ENCODE results near the gene MED20. TPM values are rescaled to one million over a fixed set of nuclear protein-coding genes. Genes with fewer than 3 reads are reported as not detected.
A peak's percentile ranks its signal among the peaks of the same experiment; 100 is the strongest.

MED20 gene, protein sequence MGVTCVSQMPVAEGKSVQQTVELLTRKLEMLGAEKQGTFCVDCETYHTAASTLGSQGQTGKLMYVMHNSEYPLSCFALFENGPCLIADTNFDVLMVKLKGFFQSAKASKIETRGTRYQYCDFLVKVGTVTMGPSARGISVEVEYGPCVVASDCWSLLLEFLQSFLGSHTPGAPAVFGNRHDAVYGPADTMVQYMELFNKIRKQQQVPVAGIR
- 28.8 and 30.3 TPM in 2 replicates for total RNA-seq (2013; cell fraction: nucleolus; rRNA removed)
- total RNA-seq (2014; rRNA removed) (13.4 and 14.4 TPM in 2 replicates), total RNA-seq (2014; rRNA removed; fragmentation: Illumina TruSeq; extraction: Trizol) (14.2 and 15.3 TPM in 2 replicates), total RNA-seq (2021) (16.6 and 17.2 TPM in 2 replicates), polyA plus RNA-seq (2011; rRNA removed) (24.8 TPM in 2 replicates), polyA plus RNA-seq (2014; fragmentation: Illumina TruSeq; extraction: Trizol) (17.7 and 19.2 TPM in 2 replicates), polyA plus RNA-seq (2014; fragmentation: Nextera tagmentation; extraction: Ambion mirVana) (10 to 100 TPM; 15.9 to 21.7 TPM), polyA plus RNA-seq (2014; rRNA removed) (11.1 and 15.1 TPM in 2 replicates), polyA plus RNA-seq (2016; fragmentation: Nextera tagmentation; extraction: Ambion mirVana) (10 to 100 TPM; 20.4 to 21.0 TPM), polyA minus RNA-seq (2011; rRNA and poly(A)+ RNA removed) (20.0 and 25.3 TPM in 2 replicates), Bru-seq, nascent RNA (percentile 61 among the genes with signal in this experiment), BruChase-seq, experiment 1, labeled RNA remaining after a 6-hour chase (percentile 58 among the genes with signal in this experiment), BruChase-seq, experiment 2, labeled RNA remaining after a 2-hour chase (percentile 62 among the genes with signal in this experiment)
- 7.0 TPM for polyA plus RNA-seq (2011; ENCODE audit: low read depth)
- 23.6 and 26.4 TPM in 2 replicates for polyA plus RNA-seq (2011; cell fraction: cytosol; rRNA removed)
- polyA plus RNA-seq (2011; cell fraction: nucleus; rRNA removed): 17.1 and 18.5 TPM in 2 replicates
- 7.3 and 9.4 TPM in 2 replicates for polyA plus RNA-seq (2012)
- 6.5 and 7.8 TPM in 2 replicates for polyA minus RNA-seq (2011; cell fraction: cytosol; rRNA and poly(A)+ RNA removed)
- polyA minus RNA-seq (2011; cell fraction: nucleus; rRNA and poly(A)+ RNA removed): 7.1 and 8.2 TPM in 2 replicates
- long read RNA-seq, experiment 1, transcript MED20-201 (4 exons, 2,438 nt): major isoform, 10 of 13 reads
- long read RNA-seq, experiment 1, partial matches to known transcripts: 0 of 13 reads
- long read RNA-seq, experiment 1, other reads (novel, unspliced or antisense): 1 of 13 reads
- long read RNA-seq, experiment 2, partial matches to known transcripts: 0 of 4 reads
- long read RNA-seq, experiment 2, other reads (novel, unspliced or antisense): 0 of 4 reads

- 1% methylated on average over 52 of the region's 55 CpGs for WGBS (ENCODE audit: insufficient coverage, insufficient replicate concordance, low lambda C conversion rate, missing lambda C conversion rate)
- no TSS peak for BruUV-seq (replicated peaks)
- no peaks in the 10 kb centered on the region for H3K27me3 ChIP-seq (replicated peaks in 1 of 2; ENCODE audit: control insufficient read depth in 2 of 2, insufficient read depth in 2 of 2, low read length in 1 of 2)
- ChIA-PET SMC1A (ENCODE audit: uncharacterized antibody, unreplicated experiment) (interaction anchor here (0.9 to 2.7 kb wide), 15 partner anchors 9 to 296 kb away, joined by 3 to 23 read pairs (median 5); partner anchors contain the start of genes MRPS10, TOMM6 and USP49), RAD21 (ENCODE audit: unreplicated experiment) (interaction anchor here (0.6 to 2.8 kb wide), 20 partner anchors 9 to 296 kb away, joined by 3 to 23 read pairs (median 5); partner anchors contain the start of genes TAF8, TOMM6 and USP49), POLR2A (interaction anchor here (0.9 to 2.5 kb wide), 12 partner anchors 10 to 297 kb away, joined by 3 to 9 read pairs (median 4); partner anchors contain the start of gene MRPS10), CTCF (interaction anchor here (0.5 to 8.3 kb wide), 43 partner anchors 8 to 643 kb away, joined by 3 to 137 read pairs (median 4); partner anchors contain the start of genes CCND3, MRPS10, TAF8 and TOMM6)
- intact Hi-C loops (cut with micrococcal nuclease; ENCODE audit: unreplicated experiment): loop anchor here (1.0 to 5.0 kb wide), 5 partner anchors 26 to 296 kb away; partner anchors contain the start of genes MRPS10, TOMM6 and USP49
- peak within 1 kb of the TSS; percentile 67 for H3K4me3 ChIP-seq
- H3K79me2 ChIP-seq (ENCODE audit: control insufficient read depth, insufficient read depth, low read length): peaks cover 49% of the 10 kb centered on the region
- H3K27ac ChIP-seq (ENCODE audit: control insufficient read depth, insufficient read depth): peak within 1 kb of the TSS; percentile 95
- H3K9ac ChIP-seq (ENCODE audit: control insufficient read depth, insufficient read depth, low read length): peak within 1 kb of the TSS; percentile 83
- peak; percentile 98 for FAIRE-seq
- ATAC-seq: peak; percentile 91
- in situ Hi-C loops (cut with MboI): no loop called here
- peaks cover 0 to 1% of the 10 kb centered on the region in 2 experiments; a peak in 1 of 4 replicates for H3K36me3 ChIP-seq (ENCODE audit: control insufficient read depth in 2 of 2, insufficient read depth in 2 of 2, low read length in 1 of 2)
- H4K20me1 ChIP-seq (ENCODE audit: control insufficient read depth, insufficient read depth): no peaks in the 10 kb centered on the region
- H3K4me1 ChIP-seq (ENCODE audit: control insufficient read depth, insufficient read depth, low read length): peaks cover 4% of the 10 kb centered on the region; the same call in 1 of the 2 replicates
- peak within 1 kb of the TSS; percentile 99 for H2AFZ ChIP-seq (ENCODE audit: control insufficient read depth, low read depth, low read length)
- no peaks in the 10 kb centered on the region for H3K9me3 ChIP-seq (replicated peaks; ENCODE audit: control insufficient read depth, insufficient read depth, low read length)
- peak; percentile 83 for DNase-seq (ENCODE audit: low read depth, low spot score)
- peak within 1 kb of the TSS; percentile 99 for H3K4me2 ChIP-seq (ENCODE audit: control insufficient read depth, insufficient read depth)
- TF ChIP-seq ATF7 (IDR thresholded peaks at IDR 0.05; ENCODE audit: low read depth): peak; percentile 98
- TF ChIP-seq, protein P1, sequence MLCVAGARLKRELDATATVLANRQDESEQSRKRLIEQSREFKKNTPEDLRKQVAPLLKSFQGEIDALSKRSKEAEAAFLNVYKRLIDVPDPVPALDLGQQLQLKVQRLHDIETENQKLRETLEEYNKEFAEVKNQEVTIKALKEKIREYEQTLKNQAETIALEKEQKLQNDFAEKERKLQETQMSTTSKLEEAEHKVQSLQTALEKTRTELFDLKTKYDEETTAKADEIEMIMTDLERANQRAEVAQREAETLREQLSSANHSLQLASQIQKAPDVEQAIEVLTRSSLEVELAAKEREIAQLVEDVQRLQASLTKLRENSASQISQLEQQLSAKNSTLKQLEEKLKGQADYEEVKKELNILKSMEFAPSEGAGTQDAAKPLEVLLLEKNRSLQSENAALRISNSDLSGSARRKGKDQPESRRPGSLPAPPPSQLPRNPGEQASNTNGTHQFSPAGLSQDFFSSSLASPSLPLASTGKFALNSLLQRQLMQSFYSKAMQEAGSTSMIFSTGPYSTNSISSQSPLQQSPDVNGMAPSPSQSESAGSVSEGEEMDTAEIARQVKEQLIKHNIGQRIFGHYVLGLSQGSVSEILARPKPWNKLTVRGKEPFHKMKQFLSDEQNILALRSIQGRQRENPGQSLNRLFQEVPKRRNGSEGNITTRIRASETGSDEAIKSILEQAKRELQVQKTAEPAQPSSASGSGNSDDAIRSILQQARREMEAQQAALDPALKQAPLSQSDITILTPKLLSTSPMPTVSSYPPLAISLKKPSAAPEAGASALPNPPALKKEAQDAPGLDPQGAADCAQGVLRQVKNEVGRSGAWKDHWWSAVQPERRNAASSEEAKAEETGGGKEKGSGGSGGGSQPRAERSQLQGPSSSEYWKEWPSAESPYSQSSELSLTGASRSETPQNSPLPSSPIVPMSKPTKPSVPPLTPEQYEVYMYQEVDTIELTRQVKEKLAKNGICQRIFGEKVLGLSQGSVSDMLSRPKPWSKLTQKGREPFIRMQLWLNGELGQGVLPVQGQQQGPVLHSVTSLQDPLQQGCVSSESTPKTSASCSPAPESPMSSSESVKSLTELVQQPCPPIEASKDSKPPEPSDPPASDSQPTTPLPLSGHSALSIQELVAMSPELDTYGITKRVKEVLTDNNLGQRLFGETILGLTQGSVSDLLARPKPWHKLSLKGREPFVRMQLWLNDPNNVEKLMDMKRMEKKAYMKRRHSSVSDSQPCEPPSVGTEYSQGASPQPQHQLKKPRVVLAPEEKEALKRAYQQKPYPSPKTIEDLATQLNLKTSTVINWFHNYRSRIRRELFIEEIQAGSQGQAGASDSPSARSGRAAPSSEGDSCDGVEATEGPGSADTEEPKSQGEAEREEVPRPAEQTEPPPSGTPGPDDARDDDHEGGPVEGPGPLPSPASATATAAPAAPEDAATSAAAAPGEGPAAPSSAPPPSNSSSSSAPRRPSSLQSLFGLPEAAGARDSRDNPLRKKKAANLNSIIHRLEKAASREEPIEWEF (IDR thresholded peaks at IDR 0.05; ENCODE audit: insufficient replicate concordance, low read depth, low read length): no peak
- no peak for TF ChIP-seq ZNF24 (IDR thresholded peaks at IDR 0.05)
- no peak for TF ChIP-seq RAD21 (IDR thresholded peaks at IDR 0.05; ENCODE audit: insufficient read depth, low read depth, low read length)
- no peak for TF ChIP-seq ZNF217 (IDR thresholded peaks at IDR 0.05)
- TF ChIP-seq YY1 (IDR thresholded peaks at IDR 0.05; ENCODE audit: low read depth, low read length): peak; percentile 76; the same call in 1 of the 2 replicates
- TF ChIP-seq HDAC2 (IDR thresholded peaks at IDR 0.05): 0 out of 2 replicates have a peak, but pooled peaks have one; percentile 72
- peak; percentile 15; the same call in 1 of the 2 replicates for TF ChIP-seq ZNF384 (IDR thresholded peaks at IDR 0.05; ENCODE audit: borderline replicate concordance, low read depth, low read length)
- TF ChIP-seq HSF1 (IDR thresholded peaks at IDR 0.05; ENCODE audit: low read depth, low read length): no peak
- peak; percentile 25; the same call in 1 of the 2 replicates for TF ChIP-seq SMARCA5 (IDR thresholded peaks at IDR 0.05)
- peak; percentile 92 for TF ChIP-seq SP1 (IDR thresholded peaks at IDR 0.05; ENCODE audit: low read depth, low read length)
Observed at GRCh38 chr6:41920921-41921711, at the start of gene MED20, which contains the start of gene BYSL. MED20 (minus strand) TSS chr6:41921139; CDS start chr6:41921018, 121 bp downstream. BYSL (plus strand) TSS chr6:41921499; CDS start chr6:41921563, 64 bp downstream.

All from GM12878 (cell line).